Neutrophil (primary cell): Measurements from ENCODE around the gene REG4.

Experiments
- H3K27ac ChIP-seq: fragments of 200-600 bp; sonication (generic); 2 replicates; pipeline ENCODE4 v1.5.1; 2016; ENCODE audit warnings: mild to moderate bottlenecking, moderate library complexity
- H3K27me3 ChIP-seq: fragments of 200-600 bp; sonication (generic); 2 replicates; pipeline ENCODE4 v1.6.0; 2016; ENCODE audit warnings: mild to moderate bottlenecking
- H3K36me3 ChIP-seq: fragments of 200-600 bp; sonication (generic); 2 replicates; pipeline ENCODE4 v1.5.1; 2017
- H3K4me1 ChIP-seq, 2 experiments: fragments of 200-600 bp in 1 of 2; sonication (generic) in 1 of 2; 1 replicate in 1 of 2; 2 replicates in 1 of 2; pipeline versions ENCODE4 v1.5.1 to v1.6.1; 2013 to 2016; ENCODE audit warnings: low read depth in 1 of 2, low read length in 1 of 2, mild to moderate bottlenecking in 1 of 2, moderate library complexity in 1 of 2; ENCODE audit not compliant: control insufficient read depth in 1 of 2, insufficient read depth in 1 of 2
- H3K4me3 ChIP-seq, 2 experiments: fragments of 200-600 bp in 1 of 2; sonication (generic) in 1 of 2; 1 replicate in 1 of 2; 2 replicates in 1 of 2; pipeline ENCODE4 v1.5.1; 2013 to 2016; ENCODE audit warnings: low read depth in 1 of 2, low read length in 1 of 2, mild to moderate bottlenecking in 1 of 2, moderate library complexity in 1 of 2
- H3K9me3 ChIP-seq: fragments of 200-600 bp; sonication (generic); 2 replicates; pipeline ENCODE4 v1.5.1; 2016
- CTCF ChIP-seq: fragments of 200-600 bp; sonication (generic); IDR thresholded peaks from 2 replicates; pipeline ENCODE4 v1.5.1; 2016; ENCODE audit warnings: antibody characterized with exemption

Gene REG4

GRCh38 chr1:119744598-119744942 lies 66.7 kb downstream of the REG4 start:
- H3K4me3 ChIP-seq, result no peak overlapping the region
- TF ChIP-seq CTCF, result no peak
- no peaks in the 10 kb centered on the region for H3K27me3 ChIP-seq
- no peaks in the 10 kb centered on the region for H3K9me3 ChIP-seq
- H3K36me3 ChIP-seq, result no peaks in the 10 kb centered on the region
- no peak overlapping the region for H3K27ac ChIP-seq
- H3K4me1 ChIP-seq, result no peaks in the 10 kb centered on the region
